Cortex of kidney (tissue), 1 donor: ENCODE data around the gene MBD3L4.
"Not testable (repeated sequence)": the region's sequence is repeated elsewhere in the genome, so short reads cannot be mapped to it uniquely, and the experiment has no call there.

ENCODE experiments used
- DNase-seq: peaks from one replicate; lab custom pipeline; 2025; lab: John Stamatoyannopoulos, UW

MBD3L4 gene

DNA sequence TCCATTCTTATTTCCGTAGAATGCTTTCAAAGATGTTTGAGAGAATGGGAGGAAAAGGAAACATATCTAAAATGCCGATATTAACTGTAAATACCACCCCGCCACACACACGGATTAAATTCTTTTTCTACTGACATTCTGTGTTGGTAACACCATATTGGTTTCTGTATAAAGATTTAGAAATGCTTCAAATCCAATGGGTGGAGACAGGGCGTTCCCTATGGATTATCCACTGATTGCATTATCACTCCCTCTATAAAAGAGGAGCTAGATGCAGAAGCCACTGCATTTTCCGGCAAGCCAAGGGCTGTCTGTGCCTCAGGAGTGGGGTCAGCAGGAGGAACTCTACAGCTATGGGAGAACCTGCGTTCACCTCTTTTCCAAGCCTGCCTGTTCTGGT lies 9.0 kb upstream of the MBD3L4 start, which contains the start of gene MBD3L2:
Gene MBD3L2, plus strand, starts transcription at position 301 of the 400 bp plus-strand sequence. Its CDS starts 53 bp downstream, at position 354.
- DNase-seq = not testable (repeated sequence)

DNA sequence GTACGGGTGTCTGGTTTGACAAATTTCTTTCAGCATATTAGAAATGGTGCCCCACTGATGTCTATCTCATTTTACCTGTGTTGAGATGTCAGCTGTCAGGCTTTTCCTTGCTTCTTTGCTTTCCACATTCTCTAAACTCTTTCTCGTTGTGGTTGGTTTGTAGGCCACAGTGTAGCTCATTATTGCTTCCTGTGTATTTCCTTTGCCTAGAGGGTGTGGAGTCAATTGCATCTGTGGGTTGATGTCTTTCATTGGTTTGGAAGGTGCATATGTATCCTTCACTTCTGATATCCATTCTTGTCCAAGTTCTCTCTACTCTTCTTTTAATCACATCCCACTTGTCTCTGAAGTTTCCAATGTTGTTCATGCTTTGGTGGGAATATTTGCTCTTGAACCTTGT lies 1.6 kb upstream of the MBD3L4 start:
- not testable (repeated sequence) for DNase-seq

DNA sequence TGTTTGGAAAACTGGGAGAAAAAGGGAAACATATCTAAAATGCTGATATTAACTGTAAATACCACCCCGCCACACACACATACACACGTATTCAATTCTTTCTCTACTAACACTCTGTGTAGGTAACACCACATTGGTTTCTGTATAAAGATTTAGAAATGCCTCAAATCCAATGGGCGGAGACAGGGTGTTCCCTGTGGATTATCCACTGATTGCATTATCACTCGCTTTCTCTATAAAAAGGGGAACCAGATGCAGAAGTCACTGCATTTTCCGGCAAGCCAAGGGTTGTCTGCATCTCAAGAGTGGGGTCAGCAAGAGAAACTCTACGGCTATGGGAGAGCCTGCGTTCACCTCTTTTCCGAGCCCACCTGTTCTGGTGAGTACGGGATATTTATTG lies 9.7 kb downstream of the MBD3L4 start, which contains the start of gene MBD3L5:
Gene MBD3L5, plus strand, starts transcription at position 301 of the 400 bp plus-strand sequence. Its CDS starts 34 bp downstream, at position 335.
- DNase-seq = not testable (repeated sequence)

DNA sequence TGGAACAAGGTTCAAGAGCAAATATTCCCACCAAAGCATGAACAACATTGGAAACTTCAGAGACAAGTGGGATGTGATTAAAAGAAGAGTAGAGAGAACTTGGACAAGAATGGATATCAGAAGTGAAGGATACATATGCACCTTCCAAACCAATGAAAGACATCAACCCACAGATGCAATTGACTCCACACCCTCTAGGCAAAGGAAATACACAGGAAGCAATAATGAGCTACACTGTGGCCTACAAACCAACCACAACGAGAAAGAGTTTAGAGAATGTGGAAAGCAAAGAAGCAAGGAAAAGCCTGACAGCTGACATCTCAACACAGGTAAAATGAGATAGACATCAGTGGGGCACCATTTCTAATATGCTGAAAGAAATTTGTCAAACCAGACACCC lies 11.2 kb downstream of the MBD3L4 start:
- DNase-seq = not testable (repeated sequence)

DNA sequence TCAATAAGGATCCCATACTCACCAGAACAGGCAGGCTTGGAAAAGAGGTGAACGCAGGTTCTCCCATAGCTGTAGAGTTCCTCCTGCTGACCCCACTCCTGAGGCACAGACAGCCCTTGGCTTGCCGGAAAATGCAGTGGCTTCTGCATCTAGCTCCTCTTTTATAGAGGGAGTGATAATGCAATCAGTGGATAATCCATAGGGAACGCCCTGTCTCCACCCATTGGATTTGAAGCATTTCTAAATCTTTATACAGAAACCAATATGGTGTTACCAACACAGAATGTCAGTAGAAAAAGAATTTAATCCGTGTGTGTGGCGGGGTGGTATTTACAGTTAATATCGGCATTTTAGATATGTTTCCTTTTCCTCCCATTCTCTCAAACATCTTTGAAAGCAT lies 18.6 kb downstream of the MBD3L4 start, which contains the start of gene MBD3L2B:
Gene MBD3L2B, minus strand, starts transcription at position 101 of the 400 bp plus-strand sequence. Its CDS starts 34 bp downstream, at position 67.
- DNase-seq = not testable (repeated sequence)

DNA sequence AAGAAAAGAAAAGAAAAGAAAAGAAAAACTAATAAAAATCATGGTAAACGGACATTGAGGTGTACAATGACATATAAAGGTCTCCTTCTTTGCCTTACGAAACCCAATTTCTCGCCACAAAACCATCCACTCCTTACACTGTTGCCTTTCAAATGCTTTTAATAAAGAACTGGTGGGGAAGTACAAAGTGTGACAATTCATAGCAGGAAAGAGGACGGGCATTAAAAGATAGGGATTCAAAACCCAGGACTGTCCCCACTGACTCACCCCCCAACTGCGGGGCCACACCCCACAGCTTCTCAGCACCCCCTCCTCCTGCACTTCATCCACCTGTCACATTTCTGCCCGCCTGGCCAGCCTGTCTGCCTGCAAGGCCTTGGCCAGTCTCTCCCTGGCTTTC lies 21.2 kb downstream of the MBD3L4 start:
- no peak for DNase-seq

DNA sequence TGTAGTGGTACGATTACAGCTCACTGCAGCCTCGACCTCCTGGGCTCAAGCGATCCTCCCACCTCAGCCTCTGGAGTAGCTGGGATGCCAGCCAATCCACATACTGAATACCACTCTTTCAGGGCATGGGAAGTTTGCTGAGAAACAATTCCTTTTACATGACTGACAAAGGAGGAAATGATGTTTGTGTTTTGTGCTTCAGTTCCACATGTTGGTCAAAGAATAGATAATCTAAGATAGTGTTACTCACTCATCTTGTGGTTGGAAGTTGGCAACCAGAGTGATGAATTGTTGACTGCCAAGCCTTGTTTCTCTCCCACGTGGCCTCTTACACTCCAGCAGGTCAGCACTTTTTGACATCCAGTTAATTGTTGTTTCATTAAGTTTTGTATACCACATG lies 26.3 kb downstream of the MBD3L4 start:
- no peak for DNase-seq

DNA sequence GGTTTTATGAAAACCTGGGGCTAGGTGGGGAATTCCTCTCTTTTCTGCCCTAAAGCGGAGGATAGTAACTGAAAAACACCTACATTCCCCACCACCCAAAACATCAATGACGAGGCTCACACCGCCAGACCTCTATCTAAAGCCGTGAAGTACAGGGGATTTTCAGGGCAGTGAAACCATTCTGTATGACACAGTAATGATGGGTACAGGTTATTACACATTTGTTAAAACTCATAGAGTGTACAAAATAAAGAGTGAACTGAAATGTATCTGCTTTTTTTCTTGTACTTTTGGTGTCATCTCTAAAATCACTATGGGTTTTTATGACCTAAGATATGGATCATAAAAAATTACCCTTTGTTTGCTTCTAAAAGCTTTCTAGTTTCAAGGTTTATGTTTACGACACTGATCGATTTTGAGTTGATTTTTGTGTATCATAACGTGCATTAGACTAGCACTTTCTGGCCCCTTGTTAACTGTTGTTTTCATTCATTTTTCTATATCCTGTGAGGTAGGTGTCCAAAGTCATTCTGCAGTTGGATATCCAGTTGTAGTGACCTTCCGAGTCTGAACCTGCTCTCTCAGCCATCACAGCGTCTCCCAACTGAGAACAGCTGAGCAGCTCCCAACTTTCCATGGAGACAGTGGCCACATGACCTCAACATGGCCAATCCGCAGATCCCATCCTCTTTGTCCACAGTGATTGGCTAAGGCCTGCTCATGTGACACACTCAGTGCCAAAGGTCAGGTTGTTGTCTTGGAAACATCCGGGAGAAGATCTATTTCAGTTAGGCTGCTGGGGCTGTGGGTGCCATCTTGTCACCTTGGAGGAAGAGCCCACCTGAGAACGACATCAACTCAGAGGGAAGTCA lies 29.0 kb downstream of the MBD3L4 start:
- DNase-seq = no peak

DNA sequence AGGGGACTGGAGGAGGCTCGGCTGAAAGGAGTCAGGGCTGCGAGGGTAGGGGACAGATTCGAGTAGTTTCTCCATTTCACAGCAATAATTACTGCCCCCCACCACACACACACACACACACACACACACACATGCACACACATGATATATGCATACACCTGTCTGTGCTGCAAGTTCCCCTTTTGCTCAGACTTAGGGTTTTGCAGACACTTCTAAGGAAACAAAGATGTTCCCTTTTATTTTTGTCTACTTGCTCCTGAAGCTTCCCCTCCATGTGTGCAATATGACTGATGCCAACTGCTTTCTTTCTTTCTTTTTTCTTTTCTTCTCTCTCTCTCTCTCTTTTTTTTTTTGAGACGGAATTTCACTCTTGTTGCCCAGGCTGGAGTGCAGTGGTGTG lies 32.1 kb downstream of the MBD3L4 start:
- DNase-seq = no peak

DNA sequence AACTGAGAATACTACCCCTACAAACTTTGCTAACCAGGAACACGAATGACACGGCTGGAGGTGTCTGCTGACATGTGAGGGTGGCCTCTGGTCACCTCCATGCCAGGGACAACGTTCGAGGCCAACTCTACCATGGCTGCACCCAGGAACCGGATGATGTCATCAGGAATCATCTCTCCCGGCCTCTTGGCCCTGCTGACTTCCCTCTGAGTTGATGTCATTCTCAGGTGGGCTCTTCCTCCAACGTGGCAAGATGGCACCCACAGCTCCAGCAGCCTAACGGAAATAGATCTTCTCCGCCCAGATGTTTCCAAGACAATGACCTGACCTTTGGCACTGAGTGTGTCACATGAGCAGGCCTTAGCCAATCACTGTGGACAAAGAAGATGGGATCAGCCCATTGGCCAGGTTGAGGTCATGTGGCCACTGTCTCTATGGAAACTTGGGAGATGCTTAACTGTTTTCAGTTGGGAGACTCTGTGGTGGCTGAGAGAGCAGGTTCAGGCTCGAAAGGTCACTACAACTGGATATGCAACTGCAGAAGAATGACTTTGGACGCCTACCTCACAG lies 33.8 kb downstream of the MBD3L4 start:
- DNase-seq = no peak

DNA sequence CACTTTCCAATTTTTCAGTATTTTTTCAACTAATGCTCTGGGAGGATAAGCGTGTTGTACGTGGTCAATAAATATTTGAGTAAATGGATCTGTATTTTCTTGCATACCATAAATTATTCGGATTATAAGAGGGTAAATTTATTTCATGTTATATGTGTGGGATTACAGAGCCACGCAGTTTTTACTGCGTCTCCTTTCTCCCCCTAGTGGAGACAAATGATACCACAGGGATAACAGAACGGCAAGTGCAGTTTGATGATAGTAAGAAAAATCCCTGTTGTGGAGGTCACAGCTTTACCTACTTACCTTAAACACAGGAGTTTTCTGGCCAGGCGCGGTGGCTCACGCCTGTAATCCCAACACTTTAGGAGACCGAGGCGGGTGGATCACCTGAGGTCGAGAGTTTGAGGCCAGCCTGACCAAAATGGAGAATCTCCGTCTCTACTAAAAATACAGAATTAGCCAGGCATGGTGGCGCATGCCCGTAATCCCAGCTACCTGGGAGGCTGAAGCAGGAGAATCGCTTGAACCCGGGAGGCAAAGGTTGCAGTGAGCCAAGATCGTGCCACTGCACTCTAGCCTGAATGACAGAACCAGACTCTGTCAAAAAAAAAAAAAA lies 35.6 kb downstream of the MBD3L4 start:
- no peak for DNase-seq

DNA sequence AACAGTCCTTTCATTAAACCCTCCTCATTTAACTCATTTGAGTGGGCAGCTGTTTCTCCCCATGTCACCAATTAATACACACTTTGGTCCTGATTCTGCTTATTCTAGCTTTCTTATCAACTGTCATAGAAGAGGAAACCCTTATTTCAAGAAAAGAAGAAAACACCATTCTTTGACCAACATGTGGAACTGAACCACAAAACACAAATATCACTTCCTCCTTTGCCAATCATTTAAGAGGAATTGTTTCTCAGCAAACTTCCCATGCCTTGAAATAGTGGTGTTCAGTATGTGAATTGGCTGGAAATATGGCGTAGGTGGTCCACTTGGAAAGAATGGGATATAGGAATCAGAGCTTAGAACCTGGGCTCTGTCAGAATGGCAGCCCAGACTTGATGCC lies 39.2 kb downstream of the MBD3L4 start:
- no peak for DNase-seq

DNA sequence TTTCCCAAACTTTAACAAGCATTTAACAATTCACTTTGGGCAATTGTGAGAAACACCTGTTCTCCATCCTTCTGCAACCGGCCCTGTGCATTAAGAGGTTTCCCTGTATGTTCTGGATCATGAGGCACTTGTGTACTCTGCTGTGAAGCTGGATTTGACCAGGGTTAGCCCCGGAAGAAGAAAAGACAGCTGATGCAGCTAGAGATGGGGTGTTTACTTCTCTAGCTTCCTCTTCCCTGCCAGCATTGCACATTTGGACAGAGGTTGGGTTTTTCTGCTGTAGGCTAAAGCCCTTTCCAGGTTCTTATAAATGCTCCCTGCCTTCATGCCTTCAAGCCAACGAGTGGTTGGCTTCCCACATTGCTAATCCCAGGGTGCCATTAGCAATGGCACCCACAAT lies 39.6 kb downstream of the MBD3L4 start:
- DNase-seq = no peak

DNA sequence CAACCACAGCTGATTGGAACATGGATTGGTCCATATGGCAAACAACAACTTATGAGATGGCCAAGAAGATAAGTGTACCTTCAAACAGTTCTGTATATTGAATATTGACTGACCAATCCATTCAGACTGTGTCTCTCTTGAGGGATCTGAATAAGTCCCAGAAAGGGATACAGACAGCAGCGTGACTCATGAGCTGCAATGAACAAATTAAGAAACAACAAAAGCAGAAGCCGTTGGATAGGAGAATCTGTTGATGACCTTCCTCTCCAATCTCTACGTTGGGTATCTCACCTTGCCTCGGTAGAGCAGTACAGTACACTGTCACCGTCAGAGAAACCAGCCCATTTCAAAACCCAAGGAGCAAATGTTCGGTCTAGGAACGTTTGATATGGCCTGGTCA lies 40.0 kb downstream of the MBD3L4 start:
- no peak for DNase-seq

DNA sequence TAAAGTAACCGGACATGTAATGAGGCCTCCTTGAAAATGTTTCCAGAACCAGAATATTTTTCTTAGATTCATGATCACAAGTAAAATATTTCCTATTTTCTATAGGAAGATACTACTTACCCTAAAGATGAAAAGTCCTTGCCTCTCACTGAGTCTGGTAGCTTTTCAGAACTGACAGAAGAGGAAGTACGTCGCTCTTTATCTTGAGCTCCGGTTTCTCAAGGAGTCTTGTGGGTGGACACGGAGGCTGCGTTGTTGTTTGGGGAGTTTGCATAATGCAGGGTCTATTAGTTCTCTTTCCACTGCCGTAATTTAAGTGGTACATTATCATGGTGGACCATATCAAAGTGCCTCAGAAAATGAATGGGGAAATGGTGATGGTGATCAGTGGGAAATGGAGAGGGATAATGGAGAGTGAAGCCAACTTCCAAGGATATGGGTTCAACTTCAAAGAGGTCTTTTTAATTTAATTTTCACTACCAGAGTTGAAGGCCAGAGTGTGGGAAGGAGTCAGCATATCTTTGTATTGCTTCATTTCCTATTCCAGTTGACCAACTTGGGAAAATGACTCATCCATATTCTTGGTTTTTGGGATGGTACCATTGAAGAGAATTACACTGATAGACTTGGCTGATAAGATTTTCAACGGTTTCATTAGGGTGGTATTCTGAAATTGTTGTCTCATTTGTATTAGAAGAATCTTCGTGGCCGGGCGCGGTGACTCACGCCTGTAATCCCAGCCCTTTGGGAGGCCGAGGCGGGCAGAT lies 42.1 kb downstream of the MBD3L4 start:
- DNase-seq = no peak

DNA sequence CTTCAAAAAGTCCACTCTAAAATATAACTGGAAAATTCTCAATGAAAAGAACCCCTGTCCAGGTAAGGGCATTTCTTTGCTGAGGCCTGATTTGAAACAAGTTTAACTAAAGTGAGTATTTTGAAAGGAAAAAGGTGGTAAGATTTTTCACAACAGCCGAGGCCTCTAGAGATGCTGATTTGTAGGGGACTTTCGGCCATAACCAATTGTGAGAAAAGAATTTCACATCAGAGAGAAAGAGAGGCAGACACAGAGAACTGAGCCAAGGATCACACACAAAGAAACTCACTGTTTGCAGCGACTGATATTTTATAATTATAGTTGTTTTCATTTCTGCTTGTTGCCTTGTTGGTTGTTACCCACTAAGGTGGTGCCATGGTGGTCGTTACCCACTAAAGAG lies 43.2 kb downstream of the MBD3L4 start:
- no peak for DNase-seq

DNA sequence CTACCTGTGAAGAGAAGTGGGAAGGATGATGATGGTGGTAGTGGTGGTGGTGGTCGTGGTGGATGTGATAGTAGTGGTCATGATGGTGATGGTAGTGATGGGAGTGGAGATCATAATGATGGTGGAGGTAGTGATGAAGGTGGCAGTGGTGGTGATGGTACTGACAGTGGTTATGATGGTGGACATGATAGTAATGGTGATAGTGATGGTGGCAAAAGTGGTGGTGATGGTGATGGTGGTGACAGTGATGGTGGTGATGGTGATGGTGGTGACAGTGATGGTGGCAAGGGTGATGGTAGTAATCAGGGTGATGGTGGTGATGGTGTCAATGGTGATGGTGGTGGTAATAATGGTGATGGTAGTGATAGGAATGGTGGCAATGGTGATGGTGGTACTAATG lies 44.9 kb downstream of the MBD3L4 start:
- DNase-seq = no peak

DNA sequence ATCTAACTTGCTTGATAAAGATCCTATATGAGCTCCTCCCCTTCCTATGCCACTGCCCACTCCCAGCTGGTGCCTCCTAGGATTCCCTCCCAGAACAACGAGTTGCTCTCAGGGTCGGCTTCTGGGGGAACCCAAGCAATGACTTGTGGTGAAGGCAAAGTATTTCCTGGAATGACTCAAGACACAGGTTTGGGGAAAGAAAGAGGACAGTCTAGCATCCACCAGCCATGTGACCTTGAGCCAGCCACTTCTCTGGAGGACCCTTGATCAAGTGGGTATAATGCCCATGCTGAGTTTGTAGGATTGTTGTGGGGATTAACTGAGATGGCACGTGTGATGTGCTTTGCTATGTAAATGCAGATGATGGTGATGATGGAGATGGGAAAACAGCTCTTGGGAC lies 51.7 kb downstream of the MBD3L4 start:
- DNase-seq = no peak

DNA sequence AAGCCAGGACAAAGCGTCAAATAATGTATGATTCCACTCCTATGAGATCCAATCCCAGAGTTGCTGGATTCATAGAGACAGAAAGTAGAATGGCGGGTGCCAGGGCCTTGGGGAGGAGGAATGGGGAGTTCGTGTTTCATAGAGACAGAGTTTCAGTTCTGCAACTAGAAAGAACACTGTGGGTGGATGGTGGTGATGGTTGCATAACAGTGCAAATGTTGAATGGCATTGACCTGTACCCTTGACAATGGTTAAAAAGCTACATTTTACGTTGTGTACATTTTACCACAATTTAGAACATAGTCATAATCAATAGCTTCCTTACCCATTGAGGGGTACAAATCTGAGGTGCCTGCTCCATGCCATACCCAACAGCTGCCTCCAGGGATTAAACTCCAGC lies 52.1 kb downstream of the MBD3L4 start:
- DNase-seq = no peak
